NB4 (cell line): ENCODE results near the gene METRN.

Experiments
- CTCF ChIP-seq: IDR thresholded peaks from one replicate; pipeline ENCODE4 v1.5.1; 2012; ENCODE audit warnings: low read depth, low read length
- MAX ChIP-seq: IDR thresholded peaks from 2 replicates; pipeline ENCODE4 v1.6.1; 2011; ENCODE audit warnings: low read depth, low read length
- MYC ChIP-seq: IDR thresholded peaks from 2 replicates; pipeline ENCODE4 v1.6.1; 2011; ENCODE audit warnings: low read depth, low read length
- POLR2A ChIP-seq: IDR thresholded peaks from 2 replicates; pipeline ENCODE4 v1.6.1; 2011; ENCODE audit warnings: mild to moderate bottlenecking; ENCODE audit not compliant: insufficient read length; ENCODE audit errors: extremely low read depth

- TF ChIP-seq MYC = no peak
- peak; percentile 58 for TF ChIP-seq CTCF
- no peak for TF ChIP-seq POLR2A
- TF ChIP-seq MAX = peak; percentile 36; the same call in 1 of the 2 replicates
These were observed 3.2 kb upstream of the METRN start for GRCh38 chr16:711548-712320.
